Loucy (cell line): ENCODE results near the gene TAF1A.

Experiments used
- CTCF ChIP-seq: fragments of 200-600 bp; sonication (generic); conservative IDR thresholded peaks from 2 replicates; pipeline ENCODE4 v1.5.1; 2014; ENCODE audit warnings: mild to moderate bottlenecking, antibody characterized with exemption, low read length
- EZH2phosphoT487 ChIP-seq: fragments of 200-600 bp; IDR thresholded peaks from 2 replicates; pipeline ENCODE4 v1.6.1; 2018; ENCODE audit warnings: antibody characterized with exemption, mild to moderate bottlenecking, moderate library complexity, borderline replicate concordance

DNA sequence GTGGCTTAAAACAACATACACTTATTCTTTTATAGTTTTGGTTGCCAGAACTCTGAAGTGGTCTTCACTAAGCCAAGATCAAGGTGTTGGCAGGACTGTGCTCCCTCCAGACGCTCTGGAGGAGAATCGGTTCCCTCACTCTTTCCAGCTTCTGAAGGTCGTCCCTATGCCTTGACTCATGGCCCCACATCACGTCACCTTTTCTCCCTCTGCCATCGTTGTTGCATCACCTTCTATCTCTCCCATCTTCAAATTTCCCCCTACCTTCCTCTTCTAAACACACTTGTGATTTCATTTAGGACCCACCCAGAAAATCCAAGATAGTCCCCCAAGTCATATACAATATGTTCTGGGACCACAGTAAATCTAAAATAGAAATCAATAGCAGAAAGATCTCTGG lies 54.3 kb downstream of the TAF1A start:
- TF ChIP-seq EZH2phosphoT487: no peak
- no peak for TF ChIP-seq CTCF
